GM12878 (cell line): Measurements from ENCODE around the gene TRPT1. TPM values are rescaled to one million over a fixed set of nuclear protein-coding genes. Genes with fewer than 3 reads are reported as not detected.

Source experiments
- ATAC-seq: fragments of 200-7000 bp; cut with Tn5 transposase; 3 replicates; pipeline ENCODE4 v1.9.1; 2020; ENCODE audit warnings: mild to moderate bottlenecking, moderate library complexity
- BruUV-seq: library from RNA; stranded (reverse); fragments of 400-500 nt; replicated peaks from 2 replicates; lab custom pipeline; 2021; lab: Mats Ljungman, UMichigan
- CTCF ChIA-PET: fragments of 300-600 bp; sonication (Branson Sonifier 250); formaldehyde crosslinking; extraction: SDS; loops from one replicate; lab custom pipeline; 2021; ENCODE audit warnings: inconsistent platforms; lab: Yijun Ruan, JAX
- POLR2A ChIA-PET: fragments of 350-600 bp; formaldehyde crosslinking; extraction: SDS; loops from one replicate; lab custom pipeline; 2021; ENCODE audit warnings: inconsistent platforms; lab: Charles Lee
- RAD21 ChIA-PET: fragments of 300-600 bp; sonication (Branson Sonifier 250); formaldehyde crosslinking; loops from one replicate; lab custom pipeline; 2023; ENCODE audit warnings: antibody characterized with exemption; ENCODE audit not compliant: unreplicated experiment; lab: Charles Lee
- SMC1A ChIA-PET: fragments of 300-600 bp; sonication (Branson Sonifier 250); formaldehyde crosslinking; loops from one replicate; lab custom pipeline; 2023; ENCODE audit not compliant: unreplicated experiment, uncharacterized antibody; lab: Charles Lee
- DNase-seq: peaks from one replicate; pipeline ENCODE4 v3.0.0-alpha.2; 2011; ENCODE audit warnings: low read depth, low spot score
- FAIRE-seq: peaks from 3 replicates; lab custom pipeline; 2011; peaks lifted over from hg19 to GRCh38; lab: Jason Lieb, UNC
- H2AFZ ChIP-seq: 2 replicates; pipeline ENCODE4 v1.6.0; 2011; ENCODE audit warnings: low read depth, low read length, control low read depth; ENCODE audit not compliant: control insufficient read depth
- H3K27ac ChIP-seq: 2 replicates; pipeline ENCODE4 v1.5.1; 2011; ENCODE audit warnings: control low read depth; ENCODE audit not compliant: control insufficient read depth, insufficient read depth
- H3K27me3 ChIP-seq, 2 experiments: replicated peaks in 1 of 2; 2 replicates each; pipeline versions ENCODE4 v1.6.0 to v1.6.1; 2011; ENCODE audit warnings: low read length in 1 of 2; ENCODE audit not compliant: control insufficient read depth in 2 of 2, insufficient read depth in 2 of 2
- H3K36me3 ChIP-seq, 2 experiments: 2 replicates each; pipeline ENCODE4 v1.5.1; 2011; ENCODE audit warnings: low read length in 1 of 2; ENCODE audit not compliant: control insufficient read depth in 2 of 2, insufficient read depth in 2 of 2
- H3K4me1 ChIP-seq: 2 replicates; pipeline ENCODE4 v1.6.1; 2011; ENCODE audit warnings: mild to moderate bottlenecking, low read length, moderate library complexity, mixed read lengths; ENCODE audit not compliant: control insufficient read depth, insufficient read depth
- H3K4me2 ChIP-seq: 2 replicates; pipeline ENCODE4 v1.6.0; 2011; ENCODE audit warnings: control low read depth; ENCODE audit not compliant: control insufficient read depth, insufficient read depth
- H3K4me3 ChIP-seq: fragments of 200-600 bp; sonication (generic); 2 replicates; pipeline ENCODE4 v1.5.1; 2016
- H3K79me2 ChIP-seq: 2 replicates; pipeline ENCODE4 v1.6.0; 2011; ENCODE audit warnings: low read length; ENCODE audit not compliant: control insufficient read depth, insufficient read depth
- H3K9ac ChIP-seq: 2 replicates; pipeline ENCODE4 v1.8.0; 2011; ENCODE audit warnings: low read length, control low read depth, mixed read lengths; ENCODE audit not compliant: control insufficient read depth, insufficient read depth
- H3K9me3 ChIP-seq: replicated peaks from 3 replicates; pipeline ENCODE4 v1.5.1; 2011; ENCODE audit warnings: mild to moderate bottlenecking, low read length; ENCODE audit not compliant: control insufficient read depth, insufficient read depth
- H4K20me1 ChIP-seq: 2 replicates; pipeline ENCODE4 v1.6.0; 2011; ENCODE audit not compliant: control insufficient read depth, insufficient read depth
- EGR1 ChIP-seq, 2 experiments: IDR thresholded peaks; 1 replicate in 1 of 2; 2 replicates in 1 of 2; pipeline ENCODE4 v1.6.1; 2011 to 2012; ENCODE audit warnings: low read depth in 2 of 2, low read length in 2 of 2, borderline replicate concordance in 1 of 2, mild to moderate bottlenecking in 1 of 2, moderate library complexity in 1 of 2
- NFYB ChIP-seq: IDR thresholded peaks from 2 replicates; pipeline ENCODE4 v1.6.1; 2011; ENCODE audit warnings: low read depth, mild to moderate bottlenecking, low read length, improper control_type of control experiment, moderate library complexity; ENCODE audit not compliant: insufficient read depth
- PRDM15 ChIP-seq: fragments of 450-650 bp; formaldehyde crosslinking; IDR thresholded peaks from 2 replicates; pipeline ENCODE4 v1.4.0; 2020; ENCODE audit warnings: mild to moderate bottlenecking, moderate library complexity
- TCF3 ChIP-seq: IDR thresholded peaks from 2 replicates; pipeline ENCODE4 v1.6.1; 2012; ENCODE audit warnings: low read depth, mild to moderate bottlenecking, low read length, borderline replicate concordance; ENCODE audit not compliant: insufficient read depth
- ZBTB33 ChIP-seq: fragments of 450-650 bp; IDR thresholded peaks from 2 replicates; pipeline ENCODE4 v1.6.1; 2017; ENCODE audit warnings: mild to moderate bottlenecking
- ZNF622 ChIP-seq: fragments of 450-650 bp; IDR thresholded peaks from 2 replicates; pipeline ENCODE4 v1.6.1; 2017; ENCODE audit warnings: mild to moderate bottlenecking, inconsistent platforms
- WGBS: methylation state at CpG from one replicate; pipeline ENCODE4 v1.1.6; 2016; ENCODE audit warnings: low lambda C conversion rate; ENCODE audit not compliant: insufficient replicate concordance, insufficient coverage; ENCODE audit errors: missing lambda C conversion rate; 5-methylcytosine and 5-hydroxymethylcytosine counted together
- in situ Hi-C: fragments of 300-500 bp; cut with MboI; formaldehyde crosslinking; loops from 9 replicates; pipeline ENCODE4 v1.14.3; 2018; ENCODE audit warnings: mixed read lengths
- intact Hi-C: fragments of 100-400 bp; cut with micrococcal nuclease; formaldehyde crosslinking; loops from one replicate; pipeline ENCODE4 v1.14.2; 2022; ENCODE audit not compliant: unreplicated experiment
- polyA plus RNA-seq, 11 experiments: library from polyadenylated mRNA; depleted of rRNA in 4 of 11; unstranded in 6 of 11; stranded (reverse) in 5 of 11; fragments of >200 nt; fragmentation: Nextera tagmentation in 4 of 11; fragmentation: Illumina TruSeq in 1 of 11; extraction: Ambion mirVana in 4 of 11; extraction: Trizol in 1 of 11; gene quantifications; 1 replicate in 1 of 11; 2 replicates in 10 of 11; pipeline versions ENCODE4 v1.2.1 to v1.2.3, GENCODE V29; 2011 to 2016; ENCODE audit warnings: inconsistent platforms in 2 of 11, missing spikeins in 2 of 11, low read depth in 1 of 11
- total RNA-seq, 4 experiments: library from RNA; depleted of rRNA in 3 of 4; stranded (reverse); fragments of >200 nt in 3 of 4; fragmentation: Illumina TruSeq in 1 of 4; extraction: Trizol in 1 of 4; gene quantifications; 2 replicates each; pipeline versions ENCODE4 v1.2.1 to v1.2.3, GENCODE V29; 2013 to 2021

Gene TRPT1
- total and polyA plus RNA-seq, 10 of the 15 experiments (the other 5 are each of a cell fraction or from before 2014, with no cell fraction given): 7.1 to 63.0 (median 31.4) TPM

- in situ Hi-C loops (no loop called here), intact Hi-C loops (no loop called here)
- ATAC-seq: no peak
- Histone ChIP-seq H3K4me3 (no peak overlapping the region), H2AFZ (no peak overlapping the region), H3K27ac (no peak overlapping the region), H3K9ac (no peak overlapping the region), H3K9me3 (no peaks in the 10 kb centered on the region), H3K4me2 (no peak overlapping the region), H3K79me2 (no peaks in the 10 kb centered on the region), H3K4me1 (no peaks in the 10 kb centered on the region; the same call in 1 of the 2 replicates)
- WGBS: 96% methylated on average over 11 of the region's 11 CpGs
- ChIA-PET RAD21 (no interaction called here), SMC1A (no interaction called here)
- no peak for TF ChIP-seq NFYB
- no peak for TF ChIP-seq PRDM15 (CRISPR knock-in tag)
- no peak for TF ChIP-seq ZNF622
- TF ChIP-seq EGR1 (IDR thresholded peaks at IDR 0.05; ENCODE audit: borderline replicate concordance in 1 of 2, low read depth in 2 of 2, low read length in 2 of 2): no peak
- TF ChIP-seq ZBTB33: no peak
- TF ChIP-seq TCF3: no peak
- TF ChIP-seq, all 136 proteins: peak for 0
- DNase-seq: no peak
- peaks cover 24 to 30% of the 10 kb centered on the region in 2 experiments for H3K36me3 ChIP-seq
- FAIRE-seq: no peak
- CTCF ChIA-PET: interaction anchor here (4.2 kb wide), 1 partner anchor 13 kb away, joined by 14 read pairs; the partner anchor contains the start of gene FERMT3
- H4K20me1 ChIP-seq: no peaks in the 10 kb centered on the region
- H3K27me3 ChIP-seq: no peaks in the 10 kb centered on the region
- no TSS peak for BruUV-seq
- POLR2A ChIA-PET: interaction anchor here (1.7 to 2.6 kb wide), 2 partner anchors 8 to 12 kb away, joined by 6 to 11 read pairs; partner anchors contain the start of genes FERMT3, NUDT22 and TRPT1
These were observed 7.2 kb downstream of the TRPT1 start for GRCh38 chr11:64218628-64219353.
